HS-5 (cell line): Measurements from ENCODE around the gene ESRP2.

ENCODE experiments used
- DNase-seq: peaks from one replicate; pipeline ENCODE4 v3.0.0-alpha.2; 2012; ENCODE audit warnings: low read depth

Gene ESRP2

GRCh38 chr16:68235887-68236136, at the start of gene ESRP2:
TSS of gene ESRP2 (minus strand) at chr16:68236127. CDS start at chr16:68236045, 82 bp downstream.
- DNase-seq, result no peak

- no peak for DNase-seq
Observed at GRCh38 chr16:68285683-68286082, 49.8 kb upstream of the ESRP2 start.

- no peak for DNase-seq
Observed at GRCh38 chr16:68284847-68285246, 48.9 kb upstream of the ESRP2 start.

GRCh38 chr16:68283801-68284598, 48.1 kb upstream of the ESRP2 start:
- no peak for DNase-seq

GRCh38 chr16:68283346-68283745, 47.4 kb upstream of the ESRP2 start:
- DNase-seq, result no peak

- DNase-seq, result no peak
Observed at GRCh38 chr16:68282064-68282452, 46.1 kb upstream of the ESRP2 start.

GRCh38 chr16:68281368-68282063, 45.6 kb upstream of the ESRP2 start:
- no peak for DNase-seq

GRCh38 chr16:68279726-68280558, 44.0 kb upstream of the ESRP2 start:
- no peak for DNase-seq

- no peak for DNase-seq
Observed at GRCh38 chr16:68276223-68276622, 40.3 kb upstream of the ESRP2 start.

GRCh38 chr16:68275611-68276191, 39.8 kb upstream of the ESRP2 start:
- DNase-seq, result no peak

GRCh38 chr16:68274441-68274840, 38.5 kb upstream of the ESRP2 start:
- DNase-seq, result no peak

- DNase-seq, result no peak
Observed at GRCh38 chr16:68273896-68274295, 38.0 kb upstream of the ESRP2 start.

- no peak for DNase-seq
Observed at GRCh38 chr16:68273459-68273858, 37.5 kb upstream of the ESRP2 start.

GRCh38 chr16:68272507-68273209, 36.7 kb upstream of the ESRP2 start:
- no peak for DNase-seq

- no peak for DNase-seq
Observed at GRCh38 chr16:68270353-68270752, 34.4 kb upstream of the ESRP2 start.

GRCh38 chr16:68269793-68270192, 33.9 kb upstream of the ESRP2 start:
- DNase-seq, result no peak

- no peak for DNase-seq
Observed at GRCh38 chr16:68267612-68268405, 31.9 kb upstream of the ESRP2 start.

- DNase-seq, result peak; percentile 83
Observed at GRCh38 chr16:68265078-68265920, 29.4 kb upstream of the ESRP2 start.

- DNase-seq, result no peak
Observed at GRCh38 chr16:68264128-68265077, 28.5 kb upstream of the ESRP2 start, which contains the start of gene SLC7A6. TSS of gene SLC7A6 (plus strand) at chr16:68264526. CDS start at chr16:68274727, 10,201 bp downstream.
